HFFc6 (cell line): ENCODE data around the gene CMTM1. TPM values are rescaled to one million over a fixed set of nuclear protein-coding genes. Genes with fewer than 3 reads are reported as not detected.
"Not testable (repeated sequence)": the region's sequence is repeated elsewhere in the genome, so short reads cannot be mapped to it uniquely, and the experiment has no call there.

Experiments
- DNase-seq: peaks from one replicate; pipeline ENCODE4 v3.0.0-alpha.2; 2018
- H3K27ac Mint-ChIP-seq: 2 replicates; pipeline ENCODE4 v1.8.0; 2020; ENCODE audit warnings: mild to moderate bottlenecking, mixed read lengths
- H3K27me3 Mint-ChIP-seq: 2 replicates; pipeline ENCODE4 v1.8.0; 2021; ENCODE audit warnings: mild to moderate bottlenecking, moderate library complexity, mixed read lengths; ENCODE audit not compliant: insufficient read depth
- H3K36me3 Mint-ChIP-seq: 2 replicates; pipeline ENCODE4 v1.8.0; 2021; ENCODE audit warnings: low read depth, mixed read lengths
- H3K4me1 Mint-ChIP-seq: 2 replicates; pipeline ENCODE4 v1.8.0; 2020; ENCODE audit warnings: low read depth, mixed read lengths
- H3K4me3 Mint-ChIP-seq: 2 replicates; pipeline ENCODE4 v1.8.0; 2020; ENCODE audit warnings: mild to moderate bottlenecking, moderate library complexity, mixed read lengths
- H3K9me3 Mint-ChIP-seq: 2 replicates; pipeline ENCODE4 v1.8.0; 2020; ENCODE audit warnings: mild to moderate bottlenecking, mixed read lengths
- CTCF ChIP-seq: fragments of 200-600 bp; sonication (generic); IDR thresholded peaks from 2 replicates; pipeline ENCODE4 v1.5.0; 2021; ENCODE audit warnings: antibody characterized with exemption, mild to moderate bottlenecking
- total RNA-seq, 6 experiments: library from RNA; stranded (reverse); fragmentation: NEBNext Ultra II Directional; extraction: Animal tissue kit (Norgen Biotek cat#: 25700); gene quantifications; 2 replicates in 1 of 6; 3 replicates in 5 of 6; pipeline ENCODE4 v1.2.3, GENCODE V29; 2021

CMTM1 gene
- total RNA-seq, 6 experiments from 2014 or later = 4.2 to 5.5 (median 4.9) TPM

GRCh38 chr16:66560107-66560506 is 6.1 kb upstream of the CMTM1 start:
- Mint-ChIP-seq H3K9me3 (no peaks in the 10 kb centered on the region), H3K36me3 (peaks cover 15% of the 10 kb centered on the region; the same call in 1 of the 2 replicates), H3K27me3 (no peaks in the 10 kb centered on the region; the same call in 1 of the 2 replicates), H3K4me1 (peaks cover 19% of the 10 kb centered on the region), H3K4me3 (no peak overlapping the region), H3K27ac (no peak overlapping the region)
- DNase-seq = no peak
- no peak for TF ChIP-seq CTCF

GRCh38 chr16:66561381-66562080 is 4.7 kb upstream of the CMTM1 start:
- Mint-ChIP-seq H3K27ac (no peak overlapping the region), H3K36me3 (peaks cover 14% of the 10 kb centered on the region; the same call in 1 of the 2 replicates), H3K27me3 (no peaks in the 10 kb centered on the region; the same call in 1 of the 2 replicates), H3K4me3 (no peak overlapping the region), H3K9me3 (no peaks in the 10 kb centered on the region), H3K4me1 (peaks cover 12% of the 10 kb centered on the region; the same call in 1 of the 2 replicates)
- no peak for TF ChIP-seq CTCF
- no peak for DNase-seq

GRCh38 chr16:66562409-66562808 is 3.8 kb upstream of the CMTM1 start:
- Mint-ChIP-seq H3K4me1 (peaks cover 14% of the 10 kb centered on the region), H3K9me3 (no peaks in the 10 kb centered on the region), H3K4me3 (no peak overlapping the region), H3K36me3 (peaks cover 19% of the 10 kb centered on the region), H3K27ac (no peak overlapping the region), H3K27me3 (no peaks in the 10 kb centered on the region; the same call in 1 of the 2 replicates)
- no peak for DNase-seq
- TF ChIP-seq CTCF = peak; percentile 35

- peaks cover 20% of the 10 kb centered on the region for H3K36me3 Mint-ChIP-seq
- peaks cover 20% of the 10 kb centered on the region for H3K4me1 Mint-ChIP-seq
- no peak overlapping the region for H3K4me3 Mint-ChIP-seq
These were observed 3.3 kb upstream of the CMTM1 start for GRCh38 chr16:66562986-66563385.

GRCh38 chr16:66563574-66564334 is 2.5 kb upstream of the CMTM1 start:
- H3K27ac Mint-ChIP-seq = no peak overlapping the region
- TF ChIP-seq CTCF = no peak
- no peak for DNase-seq
- H3K27me3 Mint-ChIP-seq = no peaks in the 10 kb centered on the region; the same call in 1 of the 2 replicates
- H3K4me1 Mint-ChIP-seq = peaks cover 28% of the 10 kb centered on the region
- no peaks in the 10 kb centered on the region for H3K9me3 Mint-ChIP-seq
- H3K36me3 Mint-ChIP-seq = peaks cover 20% of the 10 kb centered on the region
- H3K4me3 Mint-ChIP-seq = no peak overlapping the region

More at GRCh38 chr16:66562986-66563385, 3.3 kb upstream of the CMTM1 start:
- H3K9me3 Mint-ChIP-seq = no peaks in the 10 kb centered on the region
- no peak for TF ChIP-seq CTCF
- H3K27ac Mint-ChIP-seq = no peak overlapping the region; the same call in 1 of the 2 replicates
- DNase-seq = no peak
- no peaks in the 10 kb centered on the region; the same call in 1 of the 2 replicates for H3K27me3 Mint-ChIP-seq

GRCh38 chr16:66567270-66567669 is 1.0 kb downstream of the CMTM1 start:
- Mint-ChIP-seq H3K36me3 (peaks cover 13% of the 10 kb centered on the region), H3K4me1 (peaks cover 42% of the 10 kb centered on the region)
- H3K9me3 Mint-ChIP-seq, DNase-seq, H3K27me3 Mint-ChIP-seq, H3K4me3 Mint-ChIP-seq, H3K27ac Mint-ChIP-seq: not testable (repeated sequence)
